ENCODE data around the gene DACT3.

The DACT3 gene

GRCh38 chr19:46661020-46661731 lies at the start of gene DACT3:
TSS of gene DACT3 (minus strand) at chr19:46661182. CDS start at chr19:46661064, 118 bp downstream.
- peak; percentile 99 for DNase-seq
- in situ Hi-C loops (cut with MboI; ENCODE audit: low pct_unique_long_range_greater_than_20kb, low sequenced_read_pairs): no loop called here

DNA sequence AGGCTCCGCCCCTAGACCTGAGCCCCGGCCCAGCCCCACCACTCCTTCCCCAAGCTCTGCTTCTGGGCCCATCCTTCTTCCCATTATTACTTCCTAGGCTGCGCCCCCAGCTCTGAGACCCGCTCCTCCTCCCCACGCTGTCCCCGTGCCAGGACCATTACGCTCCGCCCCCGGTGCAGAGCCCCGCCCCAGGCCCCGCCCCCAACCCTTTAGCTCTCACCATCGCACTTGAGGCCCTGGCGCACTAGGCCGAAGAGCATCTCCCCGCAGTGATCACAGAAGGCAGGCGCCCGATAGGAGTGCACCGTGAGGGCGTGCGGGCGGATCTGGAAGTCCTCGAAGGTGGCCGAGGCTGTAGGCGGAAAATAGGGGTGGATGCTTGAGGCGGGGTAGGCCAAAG lies 49.7 kb upstream of the DACT3 start:
- DNase-seq: no peak

GRCh38 chr19:46704379-46705076 lies 43.5 kb upstream of the DACT3 start:
- peak; percentile 80 for DNase-seq
- in situ Hi-C loops (cut with MboI; ENCODE audit: low pct_unique_long_range_greater_than_20kb, low sequenced_read_pairs): no loop called here

More for the DNA sequence above, 49.7 kb upstream of the DACT3 start:
- in situ Hi-C loops (cut with MboI; ENCODE audit: low pct_unique_long_range_greater_than_20kb, low sequenced_read_pairs): no loop called here

GRCh38 chr19:46700704-46701103 lies 39.7 kb upstream of the DACT3 start:
- in situ Hi-C loops (cut with MboI; ENCODE audit: low pct_unique_long_range_greater_than_20kb, low sequenced_read_pairs): no loop called here
- no peak for DNase-seq

DNA sequence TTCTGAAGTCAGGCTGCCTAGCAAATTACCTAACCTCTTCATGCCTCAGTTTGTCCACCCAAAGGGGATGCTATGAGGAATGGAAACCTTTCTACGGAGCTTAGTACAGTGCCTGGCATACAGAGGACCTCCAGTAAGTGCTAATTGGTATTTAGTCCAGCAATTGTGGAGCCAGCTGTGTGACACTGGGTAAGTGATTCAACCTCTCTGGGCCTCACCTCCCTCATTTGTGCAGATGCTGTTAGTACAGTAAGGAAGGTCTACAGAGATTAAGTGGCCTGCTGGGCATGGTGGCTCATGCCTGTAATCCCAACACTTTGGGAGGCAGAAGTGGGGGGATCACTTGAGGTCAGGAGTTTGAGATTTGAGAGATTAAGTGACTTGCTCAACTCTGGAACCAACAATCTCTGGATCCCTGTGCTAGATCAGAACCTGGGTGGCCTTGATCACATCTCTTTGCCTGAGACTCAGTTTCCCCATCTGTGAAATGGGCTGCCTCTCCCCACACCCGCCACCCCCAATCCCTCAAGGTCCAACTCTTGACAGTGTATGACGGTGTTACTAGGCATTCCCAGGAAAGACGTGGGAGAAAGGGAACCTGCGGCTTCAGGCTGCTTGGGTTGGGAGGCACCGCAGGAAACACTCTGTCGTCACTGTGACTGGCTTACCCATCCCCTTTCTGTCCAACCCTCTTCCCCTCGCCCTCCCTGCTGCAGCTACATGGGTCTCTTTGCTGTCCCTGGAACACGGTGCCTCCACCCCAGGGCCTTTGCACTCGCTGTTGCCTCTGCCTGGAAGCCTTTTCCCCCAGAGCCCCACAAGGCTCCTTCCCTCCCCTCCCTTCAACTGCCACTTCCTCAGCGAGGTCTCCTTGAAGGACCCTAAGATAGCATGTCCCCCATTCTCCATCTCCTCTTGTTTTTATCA lies 37.7 kb upstream of the DACT3 start:
- no peak for DNase-seq
- in situ Hi-C loops (cut with MboI; ENCODE audit: low pct_unique_long_range_greater_than_20kb, low sequenced_read_pairs): no loop called here

- in situ Hi-C loops (cut with MboI; ENCODE audit: low pct_unique_long_range_greater_than_20kb, low sequenced_read_pairs): no loop called here
Observed at GRCh38 chr19:46697204-46697960, 36.4 kb upstream of the DACT3 start.

DNA sequence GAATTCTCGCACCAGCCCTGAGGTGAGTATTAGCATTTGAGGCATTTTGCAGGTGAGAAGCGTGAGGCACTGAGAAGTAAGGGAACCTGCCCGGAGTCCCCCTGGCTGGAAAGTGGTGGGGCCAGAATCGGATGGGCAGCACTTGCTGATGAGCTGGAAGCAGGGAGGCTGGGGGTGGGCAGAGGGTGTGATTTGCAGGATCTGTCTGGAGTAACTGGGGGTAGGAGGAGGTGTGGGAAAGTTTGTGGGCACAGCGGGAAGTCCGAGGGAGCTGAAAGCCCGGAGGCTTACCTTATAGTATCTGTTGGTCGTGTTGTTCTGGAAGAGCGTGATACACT lies 35.9 kb upstream of the DACT3 start:
- no peak for DNase-seq

More at GRCh38 chr19:46697204-46697960, 36.4 kb upstream of the DACT3 start:
- DNase-seq: peak; percentile 14

DNA sequence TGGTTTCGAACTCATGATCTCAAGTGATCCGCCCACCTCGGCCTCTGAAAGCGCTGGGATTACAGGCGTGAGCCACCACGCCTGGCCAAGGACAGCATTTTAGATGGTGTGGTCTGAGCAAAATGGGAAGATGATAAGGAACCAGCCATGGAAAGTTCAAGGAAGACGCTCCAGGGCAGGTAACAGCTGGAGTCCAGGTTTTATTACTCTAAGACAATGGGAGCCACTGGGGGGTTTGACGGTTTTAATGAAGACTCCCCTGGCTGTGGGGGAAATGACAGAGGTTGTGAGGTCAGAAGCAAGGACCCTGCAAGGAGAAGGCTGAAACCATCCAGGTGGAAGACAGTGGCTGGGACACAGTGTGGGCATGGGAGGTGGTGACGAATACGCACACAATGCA lies 35.1 kb upstream of the DACT3 start:
- in situ Hi-C loops (cut with MboI; ENCODE audit: low pct_unique_long_range_greater_than_20kb, low sequenced_read_pairs): no loop called here
- DNase-seq: no peak

More for the DNA sequence above, 35.9 kb upstream of the DACT3 start:
- in situ Hi-C loops (cut with MboI; ENCODE audit: low pct_unique_long_range_greater_than_20kb, low sequenced_read_pairs): no loop called here

DNA sequence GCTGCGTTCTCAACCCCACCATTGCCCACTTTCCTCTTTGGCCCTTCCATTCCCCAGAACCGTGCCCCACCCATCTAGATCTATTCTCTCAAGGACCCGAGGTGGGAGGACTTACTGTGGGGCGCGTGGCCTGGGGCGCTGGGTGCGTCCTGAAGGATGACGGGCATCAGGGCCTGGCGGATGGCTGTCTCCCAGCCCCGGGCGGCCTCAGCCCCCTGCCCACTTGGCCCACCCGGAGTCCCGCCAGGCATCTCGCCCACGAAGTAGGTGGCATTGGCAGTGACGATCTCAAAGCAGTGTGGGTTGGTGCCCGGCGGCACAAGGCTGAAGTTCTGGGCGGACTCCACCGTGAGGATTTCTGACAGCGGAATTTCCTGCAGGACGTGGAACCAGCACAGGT lies 32.8 kb upstream of the DACT3 start:
- in situ Hi-C loops (cut with MboI; ENCODE audit: low pct_unique_long_range_greater_than_20kb, low sequenced_read_pairs): no loop called here
- DNase-seq: no peak

GRCh38 chr19:46692918-46693722 lies 32.1 kb upstream of the DACT3 start:
- no peak for DNase-seq
- in situ Hi-C loops (cut with MboI; ENCODE audit: low pct_unique_long_range_greater_than_20kb, low sequenced_read_pairs): no loop called here

DNA sequence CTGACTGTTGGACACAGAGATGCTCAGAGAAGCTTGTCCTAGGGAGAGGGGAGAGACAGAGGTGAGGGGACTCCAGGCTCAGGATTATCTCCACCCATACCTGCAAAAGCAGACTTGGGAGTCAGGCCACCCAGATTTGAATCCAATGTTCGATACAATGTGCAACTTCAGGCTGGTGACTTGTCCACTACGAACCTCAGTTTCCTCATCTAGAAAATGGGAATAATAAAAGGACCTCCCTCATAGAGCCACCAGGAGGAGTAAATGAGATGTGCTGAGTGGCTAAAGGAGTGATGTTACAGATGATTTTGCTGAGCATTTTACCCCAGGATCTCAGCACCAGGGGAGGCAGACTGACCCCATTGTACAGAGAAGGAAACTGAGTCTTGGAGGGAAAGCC lies 31.0 kb upstream of the DACT3 start:
- in situ Hi-C loops (cut with MboI; ENCODE audit: low pct_unique_long_range_greater_than_20kb, low sequenced_read_pairs): no loop called here

DNA sequence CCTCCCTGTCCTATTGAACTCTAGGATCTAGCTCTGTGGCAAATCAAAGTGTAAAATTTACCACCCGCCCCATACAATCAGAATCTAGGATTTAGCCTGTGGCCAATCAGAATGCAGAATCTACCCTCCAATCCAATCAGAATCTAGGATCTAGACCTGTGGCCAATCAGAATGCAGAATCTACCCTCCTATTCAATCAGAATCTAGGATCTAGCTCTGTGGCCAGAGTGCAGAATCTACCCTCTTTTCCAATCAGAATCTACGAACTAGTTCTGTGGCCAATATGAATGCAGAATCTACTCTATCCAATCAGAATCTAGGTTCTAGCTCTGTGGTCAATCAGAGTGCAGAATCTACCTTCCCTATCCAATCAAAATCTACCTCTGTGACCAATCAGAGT lies 30.1 kb upstream of the DACT3 start:
- no peak for DNase-seq
- in situ Hi-C loops (cut with MboI; ENCODE audit: low pct_unique_long_range_greater_than_20kb, low sequenced_read_pairs): no loop called here

More for the DNA sequence above, 31.0 kb upstream of the DACT3 start:
- no peak for DNase-seq

- in situ Hi-C loops (cut with MboI; ENCODE audit: low pct_unique_long_range_greater_than_20kb, low sequenced_read_pairs): no loop called here
- DNase-seq: no peak
Observed at GRCh38 chr19:46689358-46689757, 28.4 kb upstream of the DACT3 start.

DNA sequence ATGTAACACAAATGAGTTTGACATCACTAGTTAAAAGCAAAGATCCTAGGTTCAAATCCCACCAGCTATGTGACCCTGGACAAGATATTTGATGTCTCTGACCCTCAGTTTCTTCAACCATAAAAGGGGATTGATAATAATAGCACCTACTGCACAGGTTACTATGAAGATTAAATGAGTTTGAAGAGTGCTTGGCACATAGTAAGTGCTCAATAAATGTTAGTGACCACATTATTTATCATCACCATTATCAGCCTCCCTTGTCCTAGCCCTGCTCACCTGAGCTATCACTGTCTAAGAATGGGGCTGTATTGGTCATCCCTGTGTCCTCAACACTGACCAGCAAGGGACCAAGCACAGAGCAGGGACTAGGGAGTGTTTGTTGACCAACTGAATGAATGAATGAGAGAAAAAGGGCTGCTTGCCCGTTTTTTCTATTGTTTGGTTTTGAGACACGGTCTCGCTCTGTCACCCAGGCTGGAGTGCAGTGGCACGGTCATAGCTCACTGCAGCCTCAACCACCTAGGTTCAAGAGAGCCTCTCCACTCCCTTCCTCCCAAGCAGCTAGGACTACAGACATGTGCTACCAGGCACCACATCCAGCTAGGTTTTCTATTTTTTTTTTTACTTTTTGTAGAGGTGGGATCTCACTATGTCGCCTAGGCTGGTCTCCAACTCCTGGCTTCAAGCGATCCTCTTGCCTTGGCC lies 26.6 kb upstream of the DACT3 start:
- DNase-seq: no peak
- in situ Hi-C loops (cut with MboI; ENCODE audit: low pct_unique_long_range_greater_than_20kb, low sequenced_read_pairs): no loop called here

- in situ Hi-C loops (cut with MboI; ENCODE audit: low pct_unique_long_range_greater_than_20kb, low sequenced_read_pairs): no loop called here
- no peak for DNase-seq
Observed at GRCh38 chr19:46685189-46685588, 24.2 kb upstream of the DACT3 start.

DNA sequence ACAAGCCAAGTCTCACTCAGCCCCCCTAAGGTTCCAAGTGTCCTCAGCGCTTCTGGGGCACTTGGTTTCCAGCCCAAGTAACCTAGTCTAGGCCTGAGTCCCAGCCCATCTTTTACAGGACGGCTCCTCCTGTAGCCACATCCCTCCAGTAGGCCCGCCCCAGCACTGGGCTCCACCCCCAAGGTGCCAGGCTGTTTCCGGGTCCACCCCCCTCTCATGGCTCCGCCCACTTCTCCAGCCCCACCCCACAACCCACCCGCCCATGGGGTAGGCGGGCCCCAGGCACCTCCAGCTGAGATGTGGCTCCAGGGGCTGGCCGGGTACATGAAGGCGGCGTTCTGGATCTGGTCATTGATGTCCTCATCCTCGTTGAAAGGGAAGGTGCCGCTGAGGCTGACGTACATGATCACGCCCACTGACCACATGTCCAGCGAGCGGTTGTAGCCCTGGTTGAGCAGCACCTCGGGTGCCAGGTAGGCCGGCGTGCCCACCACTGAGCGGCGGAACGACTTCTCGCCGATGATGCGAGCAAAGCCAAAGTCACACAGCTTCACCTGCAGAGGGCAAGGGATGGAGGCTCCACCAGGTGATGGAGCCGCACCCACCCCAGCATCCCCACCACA lies 17.2 kb upstream of the DACT3 start:
- DNase-seq: peak; percentile 21
- in situ Hi-C loops (cut with MboI; ENCODE audit: low pct_unique_long_range_greater_than_20kb, low sequenced_read_pairs): no loop called here

DNA sequence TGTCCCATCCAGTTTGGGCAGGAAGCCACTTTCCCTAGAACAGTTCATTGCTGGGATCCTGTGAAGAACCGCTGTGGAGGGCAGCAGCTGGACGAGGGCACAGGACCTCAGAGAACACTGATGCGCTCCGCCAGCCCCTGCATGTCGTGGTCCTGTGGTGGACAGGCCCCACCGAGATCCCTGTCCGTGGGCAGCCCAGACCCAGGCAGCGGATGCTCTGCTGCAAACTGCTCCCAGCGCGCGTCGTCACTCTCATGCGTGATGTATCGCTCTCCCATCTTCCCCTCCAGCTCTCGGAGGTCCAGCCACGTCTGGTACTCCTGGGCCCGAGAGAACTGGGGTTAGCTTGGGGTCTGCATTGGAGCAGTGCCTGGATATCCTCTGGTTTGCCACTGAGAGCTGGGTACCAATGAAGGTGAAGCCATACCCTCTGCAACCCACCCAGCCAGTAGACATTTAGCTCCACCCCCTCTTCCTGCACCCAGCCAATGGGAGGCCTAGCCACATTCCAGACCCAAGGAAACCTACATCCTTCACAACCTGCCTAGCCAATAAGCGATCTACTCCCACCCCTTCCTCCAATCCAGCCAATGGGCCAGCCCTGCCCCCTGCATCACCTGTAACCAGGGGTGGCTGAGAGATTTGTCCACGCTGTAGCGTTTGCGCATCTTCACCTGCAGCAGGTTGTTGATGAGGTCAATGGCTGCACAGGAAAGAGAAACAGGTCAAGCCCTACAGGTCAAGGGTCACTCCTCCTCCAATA lies 13.6 kb upstream of the DACT3 start:
- no peak for DNase-seq
- in situ Hi-C loops (cut with MboI; ENCODE audit: low pct_unique_long_range_greater_than_20kb, low sequenced_read_pairs): no loop called here
